Measurements from ENCODE around the gene MYO5B.

Gene MYO5B

GRCh38 chr18:49972535-49972934 is 222.4 kb downstream of the MYO5B start:
- DNase-seq: no peak
- Histone ChIP-seq H3K27me3 (replicated peaks; ENCODE audit: insufficient read depth, low read length) (no peaks in the 10 kb centered on the region), H4K20me1 (ENCODE audit: insufficient read depth, low read length) (no peaks in the 10 kb centered on the region), H3K27ac (ENCODE audit: low read length) (no peak overlapping the region), H3K4me1 (ENCODE audit: low read length) (no peaks in the 10 kb centered on the region), H3K79me2 (ENCODE audit: low read length) (no peaks in the 10 kb centered on the region), H3K9me3 (replicated peaks; ENCODE audit: insufficient read depth, low read length) (no peaks in the 10 kb centered on the region), H2AFZ (ENCODE audit: low read length) (no peak overlapping the region), H3K36me3 (replicated peaks; ENCODE audit: insufficient read depth, low read length) (no peaks in the 10 kb centered on the region; the same call in 1 of the 2 replicates), H3K9me2 (replicated peaks; ENCODE audit: insufficient read depth, low read length) (no peaks in the 10 kb centered on the region), H3F3A (ENCODE audit: insufficient read depth, low read length) (no peaks in the 10 kb centered on the region), H3K4me2 (ENCODE audit: low read depth, low read length) (no peak overlapping the region), H3K4me3 (ENCODE audit: low read length) (no peak overlapping the region), H3K9ac (ENCODE audit: low read length) (no peak overlapping the region)
- TF ChIP-seq EZH2phosphoT487 (IDR thresholded peaks at IDR 0.05; ENCODE audit: low read length) (no peak), EZH2 (optimal IDR thresholded peaks at IDR 0.05; ENCODE audit: low read depth, low read length) (no peak)
- TF ChIP-seq, protein P1, sequence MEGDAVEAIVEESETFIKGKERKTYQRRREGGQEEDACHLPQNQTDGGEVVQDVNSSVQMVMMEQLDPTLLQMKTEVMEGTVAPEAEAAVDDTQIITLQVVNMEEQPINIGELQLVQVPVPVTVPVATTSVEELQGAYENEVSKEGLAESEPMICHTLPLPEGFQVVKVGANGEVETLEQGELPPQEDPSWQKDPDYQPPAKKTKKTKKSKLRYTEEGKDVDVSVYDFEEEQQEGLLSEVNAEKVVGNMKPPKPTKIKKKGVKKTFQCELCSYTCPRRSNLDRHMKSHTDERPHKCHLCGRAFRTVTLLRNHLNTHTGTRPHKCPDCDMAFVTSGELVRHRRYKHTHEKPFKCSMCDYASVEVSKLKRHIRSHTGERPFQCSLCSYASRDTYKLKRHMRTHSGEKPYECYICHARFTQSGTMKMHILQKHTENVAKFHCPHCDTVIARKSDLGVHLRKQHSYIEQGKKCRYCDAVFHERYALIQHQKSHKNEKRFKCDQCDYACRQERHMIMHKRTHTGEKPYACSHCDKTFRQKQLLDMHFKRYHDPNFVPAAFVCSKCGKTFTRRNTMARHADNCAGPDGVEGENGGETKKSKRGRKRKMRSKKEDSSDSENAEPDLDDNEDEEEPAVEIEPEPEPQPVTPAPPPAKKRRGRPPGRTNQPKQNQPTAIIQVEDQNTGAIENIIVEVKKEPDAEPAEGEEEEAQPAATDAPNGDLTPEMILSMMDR (IDR thresholded peaks at IDR 0.05; ENCODE audit: low read length): no peak

GRCh38 chr18:49971462-49971861 is 223.5 kb downstream of the MYO5B start:
- Histone ChIP-seq H3K79me2 (ENCODE audit: low read length) (no peaks in the 10 kb centered on the region), H3K36me3 (replicated peaks; ENCODE audit: insufficient read depth, low read length) (no peaks in the 10 kb centered on the region), H3K4me2 (ENCODE audit: low read depth, low read length) (no peak overlapping the region), H3K9ac (ENCODE audit: low read length) (no peak overlapping the region), H3F3A (ENCODE audit: insufficient read depth, low read length) (no peaks in the 10 kb centered on the region), H3K9me2 (replicated peaks; ENCODE audit: insufficient read depth, low read length) (no peaks in the 10 kb centered on the region), H3K27ac (ENCODE audit: low read length) (no peak overlapping the region), H3K4me1 (ENCODE audit: low read length) (no peaks in the 10 kb centered on the region), H2AFZ (ENCODE audit: low read length) (no peak overlapping the region), H3K4me3 (ENCODE audit: low read length) (no peak overlapping the region), H3K27me3 (replicated peaks; ENCODE audit: insufficient read depth, low read length) (no peaks in the 10 kb centered on the region), H4K20me1 (ENCODE audit: insufficient read depth, low read length) (no peaks in the 10 kb centered on the region), H3K9me3 (replicated peaks; ENCODE audit: insufficient read depth, low read length) (no peaks in the 10 kb centered on the region)
- no peak for DNase-seq
- TF ChIP-seq, protein P1 (IDR thresholded peaks at IDR 0.05; ENCODE audit: low read length): no peak
- TF ChIP-seq EZH2 (optimal IDR thresholded peaks at IDR 0.05; ENCODE audit: low read depth, low read length): no peak
- TF ChIP-seq EZH2phosphoT487 (IDR thresholded peaks at IDR 0.05; ENCODE audit: low read length): no peak

- Histone ChIP-seq H3K4me3 (ENCODE audit: low read length) (no peak overlapping the region), H3K9me2 (replicated peaks; ENCODE audit: insufficient read depth, low read length) (no peaks in the 10 kb centered on the region), H2AFZ (ENCODE audit: low read length) (no peak overlapping the region), H3K79me2 (ENCODE audit: low read length) (no peaks in the 10 kb centered on the region), H3K4me1 (ENCODE audit: low read length) (no peaks in the 10 kb centered on the region), H3K4me2 (ENCODE audit: low read depth, low read length) (no peak overlapping the region), H3F3A (ENCODE audit: insufficient read depth, low read length) (no peaks in the 10 kb centered on the region), H3K9me3 (replicated peaks; ENCODE audit: insufficient read depth, low read length) (no peaks in the 10 kb centered on the region), H3K36me3 (replicated peaks; ENCODE audit: insufficient read depth, low read length) (no peaks in the 10 kb centered on the region), H3K27me3 (replicated peaks; ENCODE audit: insufficient read depth, low read length) (no peaks in the 10 kb centered on the region), H3K27ac (ENCODE audit: low read length) (no peak overlapping the region), H4K20me1 (ENCODE audit: insufficient read depth, low read length) (no peaks in the 10 kb centered on the region), H3K9ac (ENCODE audit: low read length) (no peak overlapping the region)
- TF ChIP-seq, protein P1 (IDR thresholded peaks at IDR 0.05; ENCODE audit: low read length): no peak
- no peak for TF ChIP-seq EZH2phosphoT487 (IDR thresholded peaks at IDR 0.05; ENCODE audit: low read length)
- TF ChIP-seq EZH2 (optimal IDR thresholded peaks at IDR 0.05; ENCODE audit: low read depth, low read length): no peak
- DNase-seq: no peak
These were observed 224.6 kb downstream of the MYO5B start for GRCh38 chr18:49970319-49970718.
